OCI-LY7 (cell line): Measurements from ENCODE around the gene FOXP3.

ENCODE experiments used
- EZH2phosphoT487 ChIP-seq: fragments of 200-600 bp; sonication (generic); IDR thresholded peaks from 2 replicates; pipeline ENCODE4 v1.6.1; 2018; ENCODE audit warnings: low read depth, borderline replicate concordance, mild to moderate bottlenecking, mixed run types, antibody characterized with exemption, low read length, moderate library complexity, mixed read lengths
- TF ChIP-seq, protein P1 (sequence below): fragments of 200-600 bp; sonication (generic); conservative IDR thresholded peaks from 2 replicates; pipeline ENCODE4 v1.5.1; 2014; ENCODE audit warnings: mild to moderate bottlenecking, antibody characterized with exemption, low read length, moderate library complexity, mixed read lengths

DNA sequence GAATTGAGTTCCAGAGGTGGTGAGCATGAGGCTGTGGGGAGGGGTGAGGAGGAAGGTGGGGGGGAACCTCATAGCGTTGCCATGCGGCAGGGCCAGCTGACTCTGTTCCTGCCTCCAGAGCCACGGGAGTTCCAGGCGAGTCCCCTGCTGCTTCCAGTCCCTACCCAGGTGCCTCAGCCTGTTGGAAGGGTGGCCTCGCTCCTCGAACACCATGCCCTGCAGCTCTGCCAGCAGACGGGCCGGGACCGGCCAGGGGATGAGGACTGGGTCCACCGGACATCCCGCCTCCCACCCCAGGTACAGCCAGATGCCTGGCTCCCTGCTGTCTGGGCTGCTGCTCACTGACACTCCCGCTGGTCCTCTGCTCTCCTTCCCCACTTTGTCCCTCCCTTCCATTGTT lies 21.3 kb downstream of the FOXP3 start:
- TF ChIP-seq, protein P1, sequence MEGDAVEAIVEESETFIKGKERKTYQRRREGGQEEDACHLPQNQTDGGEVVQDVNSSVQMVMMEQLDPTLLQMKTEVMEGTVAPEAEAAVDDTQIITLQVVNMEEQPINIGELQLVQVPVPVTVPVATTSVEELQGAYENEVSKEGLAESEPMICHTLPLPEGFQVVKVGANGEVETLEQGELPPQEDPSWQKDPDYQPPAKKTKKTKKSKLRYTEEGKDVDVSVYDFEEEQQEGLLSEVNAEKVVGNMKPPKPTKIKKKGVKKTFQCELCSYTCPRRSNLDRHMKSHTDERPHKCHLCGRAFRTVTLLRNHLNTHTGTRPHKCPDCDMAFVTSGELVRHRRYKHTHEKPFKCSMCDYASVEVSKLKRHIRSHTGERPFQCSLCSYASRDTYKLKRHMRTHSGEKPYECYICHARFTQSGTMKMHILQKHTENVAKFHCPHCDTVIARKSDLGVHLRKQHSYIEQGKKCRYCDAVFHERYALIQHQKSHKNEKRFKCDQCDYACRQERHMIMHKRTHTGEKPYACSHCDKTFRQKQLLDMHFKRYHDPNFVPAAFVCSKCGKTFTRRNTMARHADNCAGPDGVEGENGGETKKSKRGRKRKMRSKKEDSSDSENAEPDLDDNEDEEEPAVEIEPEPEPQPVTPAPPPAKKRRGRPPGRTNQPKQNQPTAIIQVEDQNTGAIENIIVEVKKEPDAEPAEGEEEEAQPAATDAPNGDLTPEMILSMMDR: no peak
- TF ChIP-seq EZH2phosphoT487: no peak
